Pancreas (tissue), 10 donors: ENCODE results near the gene OPCML. TPM values are rescaled to one million over a fixed set of nuclear protein-coding genes. Genes with fewer than 3 reads are reported as not detected.

Experiments
- ATAC-seq, 4 donors: fragments of 200-7000 bp; cut with Tn5 transposase; one replicate each; pipeline versions ENCODE4 v1.8.0 to v1.9.1; 2020; ENCODE audit warnings: mild to moderate bottlenecking in 4 of 4, moderate library complexity in 4 of 4
- DNase-seq, 6 donors: peaks; one replicate each; pipeline ENCODE4 v3.0.0-alpha.2; 2020
- FAIRE-seq: peaks from 2 replicates; lab custom pipeline; 2012; peaks lifted over from hg19 to GRCh38; lab: Jason Lieb, UNC
- H3K27ac ChIP-seq, 4 donors: fragments of 200-600 bp; sonication (generic); 1 replicate in 3 of 4; 2 replicates in 1 of 4; pipeline versions ENCODE4 v1.5.0 to v1.8.0; 2020
- H3K27me3 ChIP-seq, 4 donors: fragments of 200-600 bp; one replicate each; pipeline ENCODE4 v1.8.0; 2021
- H3K36me3 ChIP-seq, 3 donors: fragments of 200-600 bp; sonication (generic) in 1 of 3; one replicate each; pipeline versions ENCODE4 v1.5.0 to v1.8.0; 2020 to 2021
- H3K4me1 ChIP-seq, 3 donors: fragments of 200-600 bp; one replicate each; pipeline ENCODE4 v1.8.0; 2021
- H3K4me3 ChIP-seq, 4 donors: fragments of 200-600 bp; sonication (generic) in 2 of 4; one replicate each; pipeline versions ENCODE4 v1.5.0 to v1.8.0; 2020 to 2021
- H3K9me3 ChIP-seq, 4 donors: fragments of 200-600 bp; one replicate each; pipeline ENCODE4 v1.8.0; 2021
- CTCF ChIP-seq, 4 donors: fragments of 200-600 bp; sonication (generic) in 3 of 4; IDR thresholded peaks; one replicate each; pipeline versions ENCODE4 v1.5.0 to v1.8.0; 2021; ENCODE audit warnings: antibody characterized with exemption in 4 of 4
- WGBS, 2 donors: extraction: QIAGEN DNeasy Blood & Tissue Kit; methylation state at CpG; one replicate each; pipeline ENCODE4 v1.1.7; 2013; 5-methylcytosine and 5-hydroxymethylcytosine counted together
- intact Hi-C, 3 donors: fragments of 100-400 bp; cut with DNase I; formaldehyde crosslinking; loops; one replicate each; pipeline versions ENCODE4 v1.11.1 to v1.14.2; 2022
- polyA plus RNA-seq, 2 donors: library from polyadenylated mRNA; stranded (reverse); fragments of 200-250 nt; gene quantifications; one replicate each; pipeline ENCODE4 v1.2.3, GENCODE V29; 2013
- total RNA-seq, 6 donors: library from RNA; stranded (reverse); fragmentation: NEBNext Ultra II Directional in 4 of 6; extraction: Animal tissue kit (Norgen Biotek cat#: 25700) in 4 of 6; gene quantifications; one replicate each; pipeline versions ENCODE4 v1.2.1 to v1.2.4, GENCODE V29; 2021 to 2023
- donor health status: healthy with polysubstance abuse.
- donor health status: DM: no; HTN: no; CAD: no; lungs with moderate emphysema.
- donor health status: DM: no; HTN: no; CAD: no.
- donor health status: control.
- donor health status: control.
- donor health status: Bipolar disorder and iron deficiency.
- donor health status: DM: yes; HTN: yes; CAD: no.
- donor health status: DM: no; HTN: no; CAD: no.
- donor health status: DM: no; HTN: no; CAD: no.
- donor health status: DM: yes; HTN: yes; CAD: no.

The OPCML gene
- total and polyA plus RNA-seq, 8 donors: 0.05 to 0.31 (median 0.19) TPM

DNA sequence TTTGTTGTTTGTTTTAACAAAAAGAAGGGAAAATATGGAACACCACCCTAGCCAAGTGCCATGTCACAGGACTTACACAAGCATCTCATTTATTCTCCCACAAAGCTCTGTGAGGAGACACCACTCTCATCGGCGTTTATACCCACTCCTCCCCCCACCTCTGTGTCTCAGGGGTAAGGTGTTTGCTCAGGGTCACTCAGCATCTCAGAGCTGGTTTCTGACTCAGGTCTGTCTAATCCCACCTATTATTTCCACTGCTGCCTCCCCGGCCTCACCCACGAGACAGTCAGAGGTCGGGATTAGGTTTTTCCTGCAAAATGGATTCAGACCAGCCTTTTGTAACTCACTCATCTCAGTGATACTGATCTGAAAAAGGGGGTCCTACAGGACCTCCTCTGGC is 786.0 kb downstream of the OPCML start:
- Histone ChIP-seq H3K27ac (no peak overlapping the region), H3K9me3 (no peaks in the 10 kb centered on the region), H3K4me1 (no peaks in the 10 kb centered on the region), H3K36me3 (no peaks in the 10 kb centered on the region), H3K4me3 (no peak overlapping the region), H3K27me3 (peaks cover 0 to 3% (median 0%) of the 10 kb centered on the region in 4 donors)
- FAIRE-seq (no peak), DNase-seq (no peak), ATAC-seq (no peak)
- no peak for TF ChIP-seq CTCF (IDR thresholded peaks at IDR 0.05)
- 53 to 69% methylated on average over 5 of the region's 5 CpGs for WGBS, 2 donors
- intact Hi-C loops: no loop called here

DNA sequence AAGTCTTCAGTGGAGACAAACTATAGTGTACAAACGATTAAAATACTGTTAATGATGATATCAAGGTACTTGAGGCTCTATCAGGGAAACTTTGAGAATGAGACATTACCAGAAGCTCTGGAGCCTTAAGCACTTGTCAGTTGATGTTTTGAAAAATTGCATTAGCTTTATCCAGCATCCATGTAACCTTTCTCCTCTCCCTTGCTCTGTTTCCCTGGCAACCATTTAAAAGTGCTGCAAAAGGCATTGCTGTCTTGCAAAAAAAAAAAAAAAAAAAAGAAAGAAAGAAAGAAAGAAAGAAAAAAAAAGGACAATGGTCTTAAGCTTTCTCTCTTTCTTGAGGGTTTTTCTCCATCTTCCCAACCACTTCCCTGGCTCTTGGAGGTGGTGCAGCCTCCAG is 787.0 kb downstream of the OPCML start:
- 51 to 54% methylated on average over 1 of the region's 1 CpG for WGBS, 2 donors
- TF ChIP-seq CTCF (IDR thresholded peaks at IDR 0.05): no peak
- H3K27me3 ChIP-seq: peaks cover 0 to 3% (median 0%) of the 10 kb centered on the region in 4 donors
- no peaks in the 10 kb centered on the region for H3K9me3 ChIP-seq
- intact Hi-C loops: no loop called here
- H3K27ac ChIP-seq: no peak overlapping the region
- no peaks in the 10 kb centered on the region for H3K36me3 ChIP-seq
- ATAC-seq: no peak
- no peaks in the 10 kb centered on the region for H3K4me1 ChIP-seq
- no peak for FAIRE-seq
- H3K4me3 ChIP-seq: no peak overlapping the region
- no peak for DNase-seq

GRCh38 chr11:132744771-132745170 is 787.5 kb downstream of the OPCML start:
- no peak for ATAC-seq
- TF ChIP-seq CTCF (IDR thresholded peaks at IDR 0.05): no peak
- intact Hi-C loops: no loop called here

GRCh38 chr11:132743601-132744000 is 788.7 kb downstream of the OPCML start:
- no peak for TF ChIP-seq CTCF (IDR thresholded peaks at IDR 0.05)
- intact Hi-C loops: no loop called here

More at GRCh38 chr11:132744771-132745170, 787.5 kb downstream of the OPCML start:
- Histone ChIP-seq H3K36me3 (no peaks in the 10 kb centered on the region), H3K9me3 (no peaks in the 10 kb centered on the region), H3K27me3 (peaks cover 0 to 3% (median 0%) of the 10 kb centered on the region in 4 donors), H3K27ac (no peak overlapping the region), H3K4me3 (no peak overlapping the region), H3K4me1 (no peaks in the 10 kb centered on the region)
- DNase-seq (no peak), FAIRE-seq (no peak)
- 54 to 70% methylated on average over 8 of the region's 8 CpGs for WGBS, 2 donors

DNA sequence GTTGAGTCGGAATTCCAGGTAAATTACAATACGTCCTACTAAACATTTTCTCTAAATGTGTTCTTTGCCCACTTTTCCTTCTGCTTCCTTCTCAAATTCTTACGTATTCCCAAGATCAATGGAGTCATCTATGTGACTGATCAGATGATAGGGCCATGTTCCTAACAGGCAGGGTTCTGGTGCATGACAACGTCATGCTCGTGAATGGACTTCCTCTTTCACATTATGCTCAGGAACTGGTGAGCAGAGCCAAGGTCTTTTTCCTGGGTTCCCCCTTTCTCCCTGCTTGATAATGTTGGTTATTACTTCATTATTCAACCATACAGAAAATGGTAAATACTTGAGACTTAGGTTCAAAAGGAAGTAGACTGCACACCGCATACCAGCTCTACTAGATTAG is 789.4 kb downstream of the OPCML start:
- FAIRE-seq: no peak
- 61 to 69% methylated on average over 6 of the region's 6 CpGs for WGBS, 2 donors
- Histone ChIP-seq H3K27ac (no peak overlapping the region), H3K27me3 (peaks cover 0 to 3% (median 0%) of the 10 kb centered on the region in 4 donors), H3K9me3 (no peaks in the 10 kb centered on the region), H3K36me3 (no peaks in the 10 kb centered on the region), H3K4me1 (no peaks in the 10 kb centered on the region), H3K4me3 (no peak overlapping the region)
- TF ChIP-seq CTCF (IDR thresholded peaks at IDR 0.05): no peak
- no peak for ATAC-seq
- intact Hi-C loops: no loop called here
- no peak for DNase-seq

More at GRCh38 chr11:132743601-132744000, 788.7 kb downstream of the OPCML start:
- FAIRE-seq (no peak), DNase-seq (no peak), ATAC-seq (no peak)
- no peaks in the 10 kb centered on the region for H3K4me1 ChIP-seq
- 66 to 80% methylated on average over 4 of the region's 4 CpGs for WGBS, 2 donors
- H3K27ac ChIP-seq: no peak overlapping the region
- H3K4me3 ChIP-seq: no peak overlapping the region
- no peaks in the 10 kb centered on the region for H3K9me3 ChIP-seq
- H3K36me3 ChIP-seq: no peaks in the 10 kb centered on the region
- peaks cover 0 to 3% (median 0%) of the 10 kb centered on the region in 4 donors for H3K27me3 ChIP-seq
